Epithelial cell of proximal tubule (primary cell): Measurements from ENCODE around the gene IFRD2. TPM values are rescaled to one million over a fixed set of nuclear protein-coding genes. Genes with fewer than 3 reads are reported as not detected.
"Not testable (repeated sequence)": the region's sequence is repeated elsewhere in the genome, so short reads cannot be mapped to it uniquely, and the experiment has no call there.

Experiments
- DNase-seq: peaks from one replicate; pipeline ENCODE4 v3.0.0-alpha.2; 2011; ENCODE audit warnings: low read depth
- H3K4me3 ChIP-seq: 2 replicates; pipeline ENCODE4 v1.5.1; 2011; ENCODE audit warnings: low read depth, mild to moderate bottlenecking, low read length
- CTCF ChIP-seq: conservative IDR thresholded peaks from 2 replicates; pipeline ENCODE4 v1.5.1; 2012; ENCODE audit warnings: low read depth, mild to moderate bottlenecking, low read length
- total RNA-seq: library from RNA; depleted of rRNA; stranded (reverse); fragments of >200 nt; gene quantifications from 2 replicates; pipeline ENCODE4 v1.2.3, GENCODE V29; 2015

IFRD2 gene
- total RNA-seq, 1 donor from 2014 or later: 76.6 TPM

GRCh38 chr3:50314816-50315215 lies 22.6 kb upstream of the IFRD2 start:
- TF ChIP-seq CTCF: no peak
- DNase-seq: no peak

GRCh38 chr3:50314342-50314741 lies 22.1 kb upstream of the IFRD2 start:
- DNase-seq: no peak
- no peak overlapping the region for H3K4me3 ChIP-seq
- no peak for TF ChIP-seq CTCF

More at GRCh38 chr3:50314816-50315215, 22.6 kb upstream of the IFRD2 start:
- H3K4me3 ChIP-seq: no peak overlapping the region

GRCh38 chr3:50312041-50312440 lies 19.8 kb upstream of the IFRD2 start:
- DNase-seq, H3K4me3 ChIP-seq: not testable (repeated sequence)

GRCh38 chr3:50304601-50305000 lies 12.4 kb upstream of the IFRD2 start:
- H3K4me3 ChIP-seq: no peak overlapping the region
- DNase-seq: no peak
- no peak for TF ChIP-seq CTCF

GRCh38 chr3:50303013-50303815 lies 11.0 kb upstream of the IFRD2 start, which contains the start of gene HYAL1:
Gene HYAL1, minus strand, starts transcription at chr3:50303574. Its CDS starts 618 bp downstream, at chr3:50302956.
- peak; percentile 56 for TF ChIP-seq CTCF
- H3K4me3 ChIP-seq: peak within 1 kb of the TSS; percentile 68
- no peak for DNase-seq

- no peak for DNase-seq
- TF ChIP-seq CTCF: no peak
- H3K4me3 ChIP-seq: peak overlapping the region; percentile 68
Measured at GRCh38 chr3:50302095-50303012, 10.1 kb upstream of the IFRD2 start.

GRCh38 chr3:50300681-50301254 lies 8.5 kb upstream of the IFRD2 start:
- TF ChIP-seq CTCF: no peak

More at GRCh38 chr3:50300681-50301254, 8.5 kb upstream of the IFRD2 start:
- DNase-seq: no peak
- H3K4me3 ChIP-seq: no peak overlapping the region
